ENCODE data around the gene OPTC.

- TF ChIP-seq RBAK (tag by site-specific recombination; IDR thresholded peaks at IDR 0.05) (no peak), ZNF138 (tag by site-specific recombination; IDR thresholded peaks at IDR 0.05; ENCODE audit: borderline replicate concordance) (no peak), KLF1 (tag by site-specific recombination; IDR thresholded peaks at IDR 0.05) (peak; percentile 24; the same call in 1 of the 2 replicates), BCL11A (tag by site-specific recombination; IDR thresholded peaks at IDR 0.05; ENCODE audit: low read depth) (no peak), ZNF133 (tag by site-specific recombination; IDR thresholded peaks at IDR 0.05) (no peak), HOXC10 (CRISPR knock-in tag; IDR thresholded peaks at IDR 0.05) (no peak), ZNF701 (tag by site-specific recombination; IDR thresholded peaks at IDR 0.05) (no peak)
- TF ChIP-seq, protein P1, sequence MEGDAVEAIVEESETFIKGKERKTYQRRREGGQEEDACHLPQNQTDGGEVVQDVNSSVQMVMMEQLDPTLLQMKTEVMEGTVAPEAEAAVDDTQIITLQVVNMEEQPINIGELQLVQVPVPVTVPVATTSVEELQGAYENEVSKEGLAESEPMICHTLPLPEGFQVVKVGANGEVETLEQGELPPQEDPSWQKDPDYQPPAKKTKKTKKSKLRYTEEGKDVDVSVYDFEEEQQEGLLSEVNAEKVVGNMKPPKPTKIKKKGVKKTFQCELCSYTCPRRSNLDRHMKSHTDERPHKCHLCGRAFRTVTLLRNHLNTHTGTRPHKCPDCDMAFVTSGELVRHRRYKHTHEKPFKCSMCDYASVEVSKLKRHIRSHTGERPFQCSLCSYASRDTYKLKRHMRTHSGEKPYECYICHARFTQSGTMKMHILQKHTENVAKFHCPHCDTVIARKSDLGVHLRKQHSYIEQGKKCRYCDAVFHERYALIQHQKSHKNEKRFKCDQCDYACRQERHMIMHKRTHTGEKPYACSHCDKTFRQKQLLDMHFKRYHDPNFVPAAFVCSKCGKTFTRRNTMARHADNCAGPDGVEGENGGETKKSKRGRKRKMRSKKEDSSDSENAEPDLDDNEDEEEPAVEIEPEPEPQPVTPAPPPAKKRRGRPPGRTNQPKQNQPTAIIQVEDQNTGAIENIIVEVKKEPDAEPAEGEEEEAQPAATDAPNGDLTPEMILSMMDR (tag by site-specific recombination; IDR thresholded peaks at IDR 0.05): no peak
These were observed 15.2 kb downstream of the OPTC start for GRCh38 chr1:203509135-203509534.
